HG02884 (cell line): ENCODE measurements around the gene ASMTL.
"Not testable (repeated sequence)": the region's sequence is repeated elsewhere in the genome, so short reads cannot be mapped to it uniquely, and the experiment has no call there.

Experiments
- ATAC-seq: cut with Tn5 transposase; IDR thresholded peaks from one replicate; pipeline ENCODE4 v1.9.1; 2021; ENCODE audit warnings: mild to moderate bottlenecking, moderate library complexity; ENCODE audit not compliant: unreplicated experiment

Gene ASMTL, protein sequence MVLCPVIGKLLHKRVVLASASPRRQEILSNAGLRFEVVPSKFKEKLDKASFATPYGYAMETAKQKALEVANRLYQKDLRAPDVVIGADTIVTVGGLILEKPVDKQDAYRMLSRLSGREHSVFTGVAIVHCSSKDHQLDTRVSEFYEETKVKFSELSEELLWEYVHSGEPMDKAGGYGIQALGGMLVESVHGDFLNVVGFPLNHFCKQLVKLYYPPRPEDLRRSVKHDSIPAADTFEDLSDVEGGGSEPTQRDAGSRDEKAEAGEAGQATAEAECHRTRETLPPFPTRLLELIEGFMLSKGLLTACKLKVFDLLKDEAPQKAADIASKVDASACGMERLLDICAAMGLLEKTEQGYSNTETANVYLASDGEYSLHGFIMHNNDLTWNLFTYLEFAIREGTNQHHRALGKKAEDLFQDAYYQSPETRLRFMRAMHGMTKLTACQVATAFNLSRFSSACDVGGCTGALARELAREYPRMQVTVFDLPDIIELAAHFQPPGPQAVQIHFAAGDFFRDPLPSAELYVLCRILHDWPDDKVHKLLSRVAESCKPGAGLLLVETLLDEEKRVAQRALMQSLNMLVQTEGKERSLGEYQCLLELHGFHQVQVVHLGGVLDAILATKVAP

DNA sequence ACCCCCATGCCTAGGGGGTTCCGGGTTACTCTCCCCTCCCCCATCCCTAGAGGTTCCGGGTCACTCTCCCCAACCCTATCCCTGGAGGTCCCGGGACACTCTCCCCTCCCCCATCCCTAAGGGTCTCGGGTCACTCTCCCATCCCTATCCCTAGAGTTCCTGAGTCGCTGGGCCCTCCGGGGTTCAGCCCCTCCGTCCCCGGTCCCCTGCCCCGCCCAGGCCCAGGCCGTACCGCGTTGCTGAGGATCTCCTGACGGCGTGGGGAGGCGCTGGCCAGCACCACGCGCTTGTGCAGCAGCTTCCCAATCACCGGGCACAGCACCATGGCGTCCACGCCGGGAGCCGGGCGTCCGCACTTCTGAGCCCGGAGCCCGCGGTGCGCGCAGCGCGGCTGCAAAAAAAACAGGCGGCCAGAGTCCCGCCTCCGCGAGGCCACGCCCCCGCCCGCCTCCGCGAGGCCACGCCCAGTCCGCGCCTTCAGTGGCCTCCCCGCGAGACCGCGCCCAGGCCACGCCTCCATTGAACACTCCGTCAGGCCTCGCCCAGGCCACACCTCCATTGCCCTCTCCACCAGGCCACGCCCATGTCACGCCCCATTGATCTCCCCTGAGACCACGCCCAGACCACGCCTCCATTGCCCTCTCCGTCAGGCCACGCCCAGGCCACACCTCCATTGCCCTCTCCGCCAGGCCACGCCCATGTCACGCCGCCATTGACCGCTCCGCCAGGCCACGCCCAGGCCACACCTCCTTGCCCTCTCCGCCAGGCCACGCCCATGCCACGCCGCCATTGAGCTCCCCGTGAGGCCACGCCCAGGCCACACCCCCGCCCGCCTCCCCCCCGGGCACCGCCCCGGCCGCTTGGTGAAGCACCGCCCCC is at the start of gene ASMTL:
Gene ASMTL, minus strand, starts transcription at position 394 of the 879 bp plus-strand sequence. Its CDS starts 69 bp downstream, at position 325.
- ATAC-seq: peak; percentile 67

DNA sequence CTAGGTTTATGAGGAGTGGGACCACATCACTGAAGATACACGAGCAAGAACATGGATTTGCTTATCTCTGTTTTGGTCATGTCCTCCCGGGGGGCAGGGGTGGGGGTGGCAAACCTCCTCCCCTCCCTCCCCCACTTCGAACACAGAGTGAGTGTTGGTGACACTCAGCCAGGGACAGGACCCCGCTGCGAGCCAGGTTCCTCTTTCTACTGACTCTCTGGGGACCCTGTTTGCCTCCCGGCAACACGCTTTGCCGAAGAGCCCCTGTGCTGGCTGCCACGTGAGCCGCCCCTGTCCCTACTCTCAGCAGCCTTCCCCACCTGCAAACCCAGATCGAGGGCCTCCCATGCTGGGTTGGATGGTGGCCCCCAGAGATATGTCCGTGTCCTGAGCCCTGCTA is 49.5 kb upstream of the ASMTL start:
- ATAC-seq: no peak

DNA sequence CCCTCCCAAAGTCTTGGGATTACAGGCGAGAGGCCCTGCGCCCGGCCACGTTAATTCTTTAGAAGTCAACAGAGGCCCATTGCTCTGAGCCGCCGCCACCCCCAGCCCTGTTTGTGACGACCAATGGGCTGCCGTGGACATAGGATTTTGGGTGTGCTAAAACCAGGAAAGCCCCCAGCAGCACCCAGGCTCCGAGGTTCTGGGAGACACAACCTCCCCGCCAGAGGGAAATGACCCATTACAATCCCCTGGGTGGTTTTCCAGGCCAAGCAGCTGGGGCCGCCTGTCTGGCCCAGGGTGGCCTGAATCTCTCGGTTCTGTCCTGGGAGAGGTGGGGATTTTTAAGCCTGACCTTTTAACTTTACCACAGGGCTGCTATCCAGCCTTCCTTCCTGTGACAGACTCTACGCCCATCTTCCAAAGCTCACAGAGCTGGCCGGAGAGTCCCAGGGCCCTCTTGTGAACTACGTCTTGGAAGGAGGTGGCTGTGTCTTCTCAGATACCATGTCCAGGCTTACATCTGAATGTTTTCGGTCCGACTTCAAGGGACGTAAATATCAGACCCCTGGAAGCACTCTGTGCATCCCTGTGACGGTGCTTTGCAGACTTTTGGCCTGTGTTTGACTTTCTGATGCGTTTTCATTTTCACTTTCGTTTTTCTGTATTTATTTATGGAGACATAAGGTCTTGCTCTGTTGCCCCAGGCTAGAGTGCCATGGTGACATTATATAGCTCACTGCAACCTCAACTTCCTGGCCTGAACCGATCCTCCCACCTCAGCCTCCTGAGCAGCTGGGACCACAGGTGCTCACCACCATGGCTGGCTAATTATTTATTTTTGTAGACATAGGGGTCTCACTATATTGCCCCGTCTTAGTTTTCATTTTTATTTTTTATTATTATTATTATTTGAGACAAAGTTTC is 48.3 kb upstream of the ASMTL start:
- ATAC-seq: peak; percentile 60

DNA sequence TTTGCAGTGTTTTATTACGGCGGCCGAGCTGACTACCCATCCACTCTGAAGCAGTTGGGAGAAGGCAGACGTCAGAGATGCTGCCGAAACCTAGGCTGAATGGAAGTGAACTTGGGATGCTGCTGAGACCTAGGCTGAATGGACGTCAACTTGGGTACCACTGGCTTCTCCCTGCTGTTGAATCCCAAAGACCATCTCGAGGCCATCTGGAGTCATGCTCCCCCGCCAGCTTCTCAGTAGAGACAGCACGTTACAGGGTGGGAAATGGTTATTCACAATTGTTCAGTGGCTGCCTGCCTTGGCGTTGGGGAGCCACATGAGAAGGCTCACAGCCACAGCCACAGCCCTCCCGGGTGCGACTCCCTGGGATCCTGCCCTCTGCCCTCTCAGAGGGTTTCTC is 43.4 kb upstream of the ASMTL start:
- no peak for ATAC-seq

DNA sequence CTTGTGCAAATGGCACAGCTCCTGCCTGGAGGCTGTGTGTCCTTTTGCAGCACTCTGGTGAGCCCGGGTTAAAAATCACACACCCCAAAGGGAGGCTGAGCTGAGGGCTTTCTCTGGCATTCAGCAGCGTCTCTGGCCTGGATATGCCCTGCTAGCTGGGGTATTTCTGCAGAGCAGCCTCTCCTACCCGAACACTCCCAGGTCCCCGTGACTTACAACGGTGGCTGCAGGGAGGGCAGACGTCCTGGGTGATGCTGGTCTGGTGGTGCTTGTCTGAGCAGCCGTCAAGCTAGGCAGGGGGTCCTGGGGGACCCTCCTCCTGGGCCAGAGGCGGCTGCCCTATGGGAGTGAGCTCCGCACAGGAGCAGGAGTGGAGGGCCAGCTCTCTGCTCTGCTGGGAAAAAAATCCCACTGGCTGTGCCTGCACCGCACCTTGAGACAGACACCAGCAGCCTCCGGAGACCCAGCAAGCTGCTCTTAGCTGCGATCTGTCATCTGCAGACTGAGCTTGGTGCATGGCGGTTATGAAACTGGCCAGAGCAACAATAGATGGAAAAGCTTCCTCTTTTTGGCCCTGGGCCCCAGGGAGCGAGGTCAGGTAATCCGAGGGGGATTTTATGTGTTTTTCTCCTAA is 41.3 kb upstream of the ASMTL start:
- peak; percentile 46 for ATAC-seq

DNA sequence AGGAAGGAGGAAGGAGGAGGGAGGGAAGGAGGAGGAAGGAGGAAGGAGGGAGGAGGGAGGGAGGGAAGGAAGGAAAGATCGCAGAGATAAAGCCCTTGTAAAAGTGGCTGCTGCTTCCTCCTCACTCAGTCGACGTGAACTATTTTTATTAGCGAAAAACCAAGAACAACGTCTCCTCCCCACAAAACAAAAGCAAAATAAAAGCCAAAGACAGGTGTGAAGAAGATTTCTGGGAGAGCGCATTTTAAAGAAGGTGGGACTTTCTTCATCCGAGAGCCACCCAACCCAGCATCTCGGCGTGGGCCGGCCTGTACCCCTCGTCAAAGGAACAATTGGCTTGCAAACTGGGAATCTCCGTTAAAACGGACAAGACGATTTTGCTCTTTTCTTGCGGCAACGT is 40.7 kb upstream of the ASMTL start:
- ATAC-seq: peak; percentile 3

DNA sequence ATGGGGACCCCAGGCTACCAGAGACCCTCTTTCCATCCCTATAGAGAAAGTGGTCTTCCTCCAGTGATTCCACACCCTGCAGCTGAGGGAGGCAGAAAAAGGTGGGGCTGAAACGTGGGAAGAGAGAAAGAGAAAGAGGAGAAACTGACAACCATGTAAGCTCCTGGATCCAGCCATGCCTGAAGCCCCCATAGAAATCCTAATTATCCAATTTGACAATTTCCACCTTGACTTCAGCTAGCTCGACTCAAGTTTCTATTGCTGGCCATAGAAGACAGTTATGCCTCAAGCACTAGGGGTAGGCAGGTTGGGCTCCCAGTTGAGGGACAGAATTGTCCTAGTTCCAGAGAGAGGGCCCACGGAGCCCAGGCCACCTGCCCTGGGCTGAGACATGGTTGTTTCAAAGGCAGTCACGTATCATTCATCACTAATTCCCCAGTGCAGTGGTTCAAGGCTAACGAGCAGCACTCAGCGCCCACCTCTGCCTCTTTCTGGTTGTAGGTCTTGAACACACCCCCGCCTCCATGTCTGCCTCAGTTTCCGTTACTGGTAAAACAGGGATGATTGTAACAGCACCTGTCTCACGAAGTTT is 39.8 kb upstream of the ASMTL start:
- no peak for ATAC-seq

DNA sequence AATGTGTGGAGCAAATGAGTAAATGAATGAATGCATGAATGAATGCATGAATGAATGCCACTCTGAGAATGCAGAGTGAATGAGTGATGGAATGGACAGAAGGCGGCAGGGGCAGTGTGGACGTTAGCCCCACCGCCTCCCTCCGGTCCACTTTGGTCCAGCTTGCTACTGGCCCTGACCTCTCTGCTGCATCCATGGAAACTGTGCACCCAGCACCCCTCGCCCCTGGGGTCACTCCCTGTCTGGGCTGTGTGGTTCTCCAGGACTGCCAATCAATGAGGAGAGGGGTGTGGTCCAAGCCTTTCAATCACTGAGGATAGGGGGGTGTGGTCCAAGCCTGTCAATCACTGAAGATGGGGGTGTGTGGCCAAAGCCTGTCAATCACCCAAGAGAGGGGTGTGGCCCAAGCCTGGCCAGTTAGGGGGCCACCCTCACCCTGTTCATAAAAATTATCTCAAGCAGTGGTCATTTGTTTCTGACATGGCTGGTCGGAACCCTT is 39.2 kb upstream of the ASMTL start:
- peak; percentile 70 for ATAC-seq

DNA sequence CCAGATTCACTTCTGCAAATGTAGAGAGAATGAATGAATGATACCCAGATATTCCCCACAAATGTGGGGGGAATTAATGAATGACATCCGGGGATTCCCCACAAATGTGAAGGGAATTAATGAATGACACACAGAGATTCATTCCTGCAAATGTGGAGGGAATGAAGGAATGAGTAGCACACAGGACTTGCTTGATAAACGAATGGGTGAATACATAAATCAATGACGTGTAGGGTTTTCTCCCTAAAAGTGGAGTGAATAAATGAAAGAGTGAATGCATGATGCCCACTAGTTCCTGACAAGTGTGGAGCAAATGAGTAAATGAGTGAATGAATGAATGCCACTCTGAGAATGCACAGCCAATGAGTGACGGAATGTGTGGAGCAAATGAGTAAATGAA is 38.5 kb upstream of the ASMTL start:
- ATAC-seq: not testable (repeated sequence)

DNA sequence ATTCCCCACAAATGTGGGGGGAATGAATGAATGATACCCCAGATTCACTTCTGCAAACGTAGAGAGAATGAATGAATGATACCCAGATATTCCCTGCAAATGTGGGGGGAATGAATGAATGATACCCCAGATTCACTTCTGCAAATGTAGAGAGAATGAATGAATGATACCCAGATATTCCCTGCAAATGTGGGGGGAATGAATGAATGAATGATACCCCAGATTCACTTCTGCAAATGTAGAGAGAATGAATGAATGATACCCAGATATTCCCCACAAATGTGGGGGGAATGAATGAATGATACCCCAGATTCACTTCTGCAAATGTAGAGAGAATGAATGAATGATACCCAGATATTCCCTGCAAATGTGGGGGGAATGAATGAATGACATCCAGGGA is 38.0 kb upstream of the ASMTL start:
- ATAC-seq: not testable (repeated sequence)

DNA sequence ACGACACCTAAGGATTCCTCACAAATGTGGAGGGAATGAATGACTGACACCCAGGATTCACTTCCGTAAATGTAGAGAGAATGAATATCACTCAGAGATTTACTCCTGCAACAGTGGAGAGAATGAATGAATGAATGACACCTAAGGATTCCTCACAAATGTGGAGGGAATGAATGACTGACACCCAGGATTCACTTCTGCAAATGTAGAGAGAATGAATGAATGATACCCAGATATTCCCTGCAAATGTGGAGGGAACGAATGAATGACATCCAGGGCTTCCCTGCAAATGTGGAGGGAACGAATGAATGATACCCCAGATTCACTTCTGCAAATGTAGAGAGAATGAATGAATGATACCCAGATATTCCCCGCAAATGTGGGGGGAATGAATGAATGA is 36.6 kb upstream of the ASMTL start:
- not testable (repeated sequence) for ATAC-seq

DNA sequence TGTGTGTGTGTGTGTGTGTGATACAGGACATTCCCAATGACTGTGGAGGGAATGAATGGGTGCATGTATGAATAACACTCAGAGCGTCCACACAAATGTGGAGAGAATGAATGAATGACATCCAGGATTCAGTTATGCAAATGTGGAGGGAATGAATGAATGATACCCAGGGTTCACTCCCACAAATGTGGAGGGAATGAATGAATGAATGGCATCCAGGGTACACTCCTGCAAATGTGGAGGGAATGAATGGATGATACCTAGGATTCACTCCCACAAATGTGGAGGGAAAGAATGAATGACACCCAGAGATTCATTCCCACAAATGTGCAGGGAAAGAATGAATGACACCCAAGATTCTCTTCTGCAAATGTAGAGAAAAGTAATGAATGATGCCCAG is 36.0 kb upstream of the ASMTL start:
- ATAC-seq: no peak

DNA sequence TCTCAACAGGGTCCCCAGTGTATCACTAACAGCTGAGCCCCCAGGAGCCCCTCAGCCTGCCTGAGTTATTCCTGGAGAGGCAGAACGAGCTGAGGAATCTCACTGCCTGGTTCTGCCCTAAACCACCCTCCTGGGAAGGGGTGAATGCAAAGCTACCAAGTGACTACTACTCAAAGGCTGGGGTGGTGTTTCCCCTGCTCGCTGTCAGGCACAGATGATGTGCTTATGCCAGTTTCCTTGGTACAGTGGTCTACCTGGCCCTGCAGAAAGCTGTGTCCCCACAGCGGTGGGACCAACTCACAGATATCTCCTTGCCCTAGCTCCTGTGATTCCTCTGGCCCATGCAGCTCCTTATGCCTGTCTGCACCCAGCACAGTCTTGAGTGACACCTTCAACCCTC is 35.4 kb upstream of the ASMTL start:
- no peak for ATAC-seq

DNA sequence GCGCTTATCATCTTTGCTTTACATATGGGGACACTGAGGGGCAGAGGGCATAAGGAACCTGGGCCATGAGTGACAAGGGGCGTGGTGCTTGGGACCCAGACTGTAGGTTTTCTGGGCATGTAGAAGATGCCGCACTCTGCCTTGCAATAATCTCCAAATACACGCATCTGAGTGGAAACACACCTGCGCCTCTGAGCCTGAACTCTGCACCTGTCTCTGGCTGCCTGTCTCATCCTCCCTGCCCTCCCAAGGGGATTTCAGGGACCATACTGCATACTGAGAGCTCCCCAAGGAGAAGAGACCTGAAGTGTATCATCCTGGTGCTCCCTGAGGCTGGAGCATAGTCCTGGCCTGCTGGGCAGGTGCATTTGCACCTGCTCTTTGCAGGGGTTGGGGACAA is 34.7 kb upstream of the ASMTL start:
- ATAC-seq: no peak

DNA sequence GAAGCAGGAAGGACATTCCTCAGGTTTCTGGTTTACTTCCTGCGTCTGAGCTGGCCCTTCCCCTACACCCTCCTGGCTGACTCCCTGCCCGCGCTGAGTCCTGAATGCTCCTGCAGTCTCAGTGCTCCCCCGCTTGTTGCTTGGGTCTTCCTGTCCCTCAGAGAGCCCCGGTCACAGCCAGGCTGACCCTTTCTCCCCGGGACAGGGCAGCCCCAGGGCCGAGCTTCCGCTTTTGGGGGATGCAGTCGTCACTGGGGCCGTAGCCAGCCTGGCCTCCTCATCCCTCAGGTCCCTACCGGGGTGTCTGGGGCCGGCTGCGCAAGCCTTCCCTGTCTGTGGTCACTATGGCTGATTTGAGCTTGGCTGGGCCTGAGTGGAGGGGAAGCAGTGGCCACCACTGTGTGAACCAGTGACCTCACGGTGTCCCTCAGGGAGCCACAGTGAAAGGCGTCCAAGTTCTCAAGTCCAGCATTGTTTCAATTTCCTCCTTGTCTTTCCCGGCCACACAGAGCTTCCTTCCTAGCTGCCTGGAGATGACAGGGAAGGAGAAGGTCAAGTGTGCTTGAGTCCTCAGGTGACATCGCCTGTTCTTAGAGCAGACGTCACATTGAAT is 34.1 kb upstream of the ASMTL start:
- ATAC-seq: no peak

DNA sequence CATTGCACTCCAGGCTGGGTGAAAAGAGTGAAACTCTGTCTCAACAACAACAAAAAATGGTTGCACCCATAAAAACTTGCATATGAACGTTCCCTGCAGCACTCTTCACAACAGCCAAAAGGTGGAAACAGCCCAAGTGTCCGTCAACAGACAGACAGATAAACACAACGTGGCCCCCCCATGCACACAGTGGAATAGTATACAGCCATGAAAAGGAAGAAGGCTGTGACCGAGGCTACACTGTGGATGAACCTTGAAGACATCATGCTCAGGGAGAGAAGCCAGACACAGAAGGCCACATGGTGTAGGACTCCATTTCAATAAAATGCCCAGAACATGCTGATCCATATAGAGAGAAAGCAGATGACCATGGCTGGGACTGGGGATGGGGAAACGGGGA is 33.5 kb upstream of the ASMTL start:
- ATAC-seq: no peak

DNA sequence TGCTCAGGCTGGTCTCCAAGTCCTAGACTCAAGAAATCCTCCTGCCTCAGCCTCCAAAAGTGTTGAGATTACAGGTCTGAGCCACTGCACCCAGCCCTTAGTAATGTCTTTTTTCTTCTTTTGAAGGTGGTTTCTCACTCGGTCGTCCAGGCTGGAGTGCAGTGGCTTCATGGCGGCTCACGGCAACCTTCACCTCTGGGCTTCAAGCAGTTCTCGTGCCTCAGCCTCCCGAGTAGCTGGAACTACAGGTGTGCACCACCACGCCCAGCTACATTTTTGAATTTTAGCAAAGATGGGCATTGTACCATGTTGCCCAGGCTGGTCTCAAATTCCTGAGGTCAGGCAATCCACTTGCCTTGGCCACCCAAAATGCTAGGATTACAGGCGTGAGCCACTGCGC is 32.3 kb upstream of the ASMTL start:
- ATAC-seq: no peak

DNA sequence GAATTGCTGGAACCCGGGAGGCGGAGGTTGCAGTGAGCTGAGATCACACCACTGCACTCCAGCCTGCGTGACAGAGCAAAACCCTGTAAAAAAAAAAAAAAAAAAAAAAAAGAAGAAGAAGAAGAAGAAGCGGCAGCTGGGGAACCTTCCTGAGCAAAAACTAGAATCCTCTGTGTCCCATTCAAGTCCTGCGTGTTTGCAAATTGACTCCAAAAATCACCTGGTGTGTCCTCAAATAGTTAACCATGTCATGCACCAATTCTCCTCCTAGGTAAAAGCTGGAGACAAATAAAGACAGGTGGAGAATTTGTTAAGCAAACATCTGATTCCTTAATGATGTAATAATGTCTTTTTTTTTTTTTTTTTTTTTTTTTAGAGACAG is 31.9 kb upstream of the ASMTL start:
- ATAC-seq: peak; percentile 6
